HT-29 (cell line): Measurements from ENCODE around the gene CDH4. TPM values are rescaled to one million over a fixed set of nuclear protein-coding genes. Genes with fewer than 3 reads are reported as not detected.

ENCODE experiments used
- DNase-seq: peaks from one replicate; pipeline ENCODE4 v3.0.0-alpha.2; 2015; ENCODE audit warnings: low spot score
- total RNA-seq: library from RNA; depleted of rRNA; stranded (reverse); fragments of >200 nt; shearing (Covaris generic); gene quantifications from 2 replicates; pipeline ENCODE4 v1.2.3, GENCODE V29; 2014

CDH4 gene
- total RNA-seq, 1 experiment from 2014 or later, result not detected

GRCh38 chr20:61281286-61281795 lies 29.3 kb downstream of the CDH4 start:
- no peak for DNase-seq

- no peak for DNase-seq
Measured at GRCh38 chr20:61284752-61285151, 32.7 kb downstream of the CDH4 start.

- no peak for DNase-seq
Measured at GRCh38 chr20:61285152-61285645, 33.1 kb downstream of the CDH4 start.

DNA sequence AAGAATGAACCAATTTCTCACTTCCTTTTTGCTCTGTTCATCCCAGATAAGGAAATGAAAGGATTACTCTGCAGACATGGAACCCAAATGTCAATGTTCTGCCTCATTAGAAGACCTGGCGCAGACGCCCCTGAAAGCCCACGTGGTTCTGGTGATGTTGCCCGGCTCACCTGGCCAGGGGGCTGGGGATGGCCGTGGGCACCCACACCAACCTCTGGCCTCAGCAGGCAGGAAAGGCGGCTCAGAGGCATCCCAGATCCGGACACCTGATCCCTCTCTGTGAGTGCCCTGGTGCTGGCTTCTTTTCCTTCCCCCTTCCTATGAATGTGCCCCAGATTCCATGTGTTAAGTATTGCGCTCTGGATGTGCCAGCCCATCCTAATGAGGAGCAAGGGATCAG lies 33.6 kb downstream of the CDH4 start:
- no peak for DNase-seq

- no peak for DNase-seq
Measured at GRCh38 chr20:61287583-61288275, 35.7 kb downstream of the CDH4 start.

DNA sequence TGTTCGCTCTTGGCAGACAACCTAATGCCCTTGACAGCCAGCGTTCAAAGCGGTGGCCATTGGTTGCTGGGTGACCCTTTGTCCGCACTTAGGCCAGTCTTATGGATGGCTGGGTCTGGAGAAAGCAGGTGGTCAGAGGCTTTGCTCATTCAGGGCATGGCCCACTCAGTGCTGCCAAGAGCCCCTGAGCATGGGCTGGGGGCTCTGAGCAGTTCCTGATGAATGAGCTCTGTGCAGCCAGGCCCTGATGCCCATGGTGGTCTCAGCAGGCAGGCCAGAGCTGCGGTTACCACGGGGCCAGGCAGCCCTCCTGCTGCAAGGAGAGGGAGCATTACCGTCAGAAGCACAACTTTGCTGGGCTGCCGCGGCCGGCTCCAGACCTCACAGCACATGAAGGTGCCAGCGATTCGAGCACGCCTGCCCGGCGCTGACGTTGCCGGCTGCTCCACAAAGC lies 36.3 kb downstream of the CDH4 start:
- DNase-seq, result no peak

GRCh38 chr20:61289166-61289565 lies 37.1 kb downstream of the CDH4 start:
- no peak for DNase-seq

GRCh38 chr20:61290721-61291120 lies 38.7 kb downstream of the CDH4 start:
- DNase-seq, result no peak

- no peak for DNase-seq
Measured at GRCh38 chr20:61291166-61291829, 39.2 kb downstream of the CDH4 start.

DNA sequence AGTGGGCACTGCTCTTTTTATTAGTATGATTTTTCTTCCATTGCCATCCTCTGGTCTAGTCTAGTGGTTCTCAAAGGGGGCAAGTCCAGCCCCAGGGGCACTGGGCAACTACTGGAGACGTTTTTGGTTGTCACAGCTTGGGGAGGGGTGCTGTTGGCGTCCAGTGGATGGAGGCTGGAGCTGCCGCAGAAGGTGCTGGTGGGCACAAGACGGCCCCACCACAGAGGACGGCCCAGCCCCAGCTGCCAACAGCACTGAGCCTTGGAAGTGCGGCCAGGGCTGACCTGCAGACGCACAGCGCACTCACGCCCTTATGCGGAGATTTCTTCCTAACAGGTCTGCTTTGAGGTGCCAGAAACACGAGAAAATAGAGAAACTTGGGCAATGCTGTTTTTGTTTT lies 40.3 kb downstream of the CDH4 start:
- no peak for DNase-seq

- DNase-seq, result no peak
Measured at GRCh38 chr20:61292821-61293612, 41.0 kb downstream of the CDH4 start.

GRCh38 chr20:61293951-61294350 lies 41.9 kb downstream of the CDH4 start:
- no peak for DNase-seq

DNA sequence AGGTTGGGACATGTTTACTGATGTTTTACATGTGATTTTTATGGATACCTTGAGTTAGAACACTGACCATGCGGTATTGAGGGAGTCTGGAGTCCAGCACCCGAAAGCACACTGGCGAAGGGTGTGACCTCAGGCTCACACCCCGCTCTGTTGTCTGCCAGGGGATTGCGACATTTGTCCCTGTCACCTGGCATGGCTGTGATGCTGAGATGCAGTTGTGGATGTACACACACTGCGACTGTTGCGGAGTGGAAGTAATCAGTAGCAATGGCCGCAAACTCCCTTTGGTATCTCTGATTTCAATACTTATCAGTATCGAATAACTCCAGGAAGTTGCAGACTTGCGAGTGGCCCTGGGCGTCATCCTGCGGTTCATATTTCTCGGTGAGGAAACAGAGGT lies 43.2 kb downstream of the CDH4 start:
- no peak for DNase-seq

DNA sequence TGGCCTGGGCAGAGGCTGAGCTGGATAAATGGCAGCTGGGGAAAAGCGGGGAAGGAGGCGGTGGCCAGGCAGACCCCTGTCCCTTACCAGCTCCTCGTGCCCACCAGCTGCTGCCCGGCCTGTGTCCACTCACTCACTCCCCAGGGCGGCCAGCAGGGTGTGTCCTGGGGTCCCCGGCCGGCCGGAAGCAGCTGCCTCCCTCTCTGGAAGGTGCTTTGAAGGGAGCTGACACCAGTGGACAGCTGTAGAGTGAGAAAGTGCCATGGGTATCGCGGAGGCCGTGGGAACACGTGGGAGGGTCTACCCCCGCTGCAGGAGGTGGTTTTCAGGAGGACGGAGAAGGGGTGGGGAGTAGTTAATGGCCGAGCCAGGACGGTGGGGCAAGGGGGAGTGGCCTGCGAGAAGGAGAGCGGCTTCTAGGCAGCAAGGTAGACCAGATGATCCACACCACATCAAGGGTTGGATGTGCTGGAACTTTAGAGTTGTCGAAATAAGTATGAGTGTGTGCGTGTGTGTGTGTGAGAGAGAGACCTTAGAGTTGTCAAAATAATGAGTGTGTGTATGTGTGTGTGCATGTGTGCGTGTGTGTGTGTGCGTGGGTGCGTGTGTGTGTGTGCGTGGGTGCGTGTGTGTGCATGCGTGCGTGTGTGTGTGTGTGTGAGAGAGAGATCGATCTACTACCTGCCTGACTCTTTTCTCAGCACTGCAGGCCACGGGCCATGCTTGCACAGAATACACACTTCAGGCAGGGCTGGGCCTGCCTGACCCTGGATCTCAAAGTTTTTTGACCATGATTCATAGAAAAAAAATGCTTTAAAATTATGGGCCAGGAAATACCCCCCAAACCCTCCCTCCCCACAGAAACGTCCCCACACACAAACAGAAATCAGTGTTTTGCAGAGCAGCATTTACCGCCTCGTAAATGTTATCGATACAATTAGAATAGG lies 43.9 kb downstream of the CDH4 start:
- no peak for DNase-seq

GRCh38 chr20:61296629-61297019 lies 44.6 kb downstream of the CDH4 start:
- DNase-seq, result no peak

DNA sequence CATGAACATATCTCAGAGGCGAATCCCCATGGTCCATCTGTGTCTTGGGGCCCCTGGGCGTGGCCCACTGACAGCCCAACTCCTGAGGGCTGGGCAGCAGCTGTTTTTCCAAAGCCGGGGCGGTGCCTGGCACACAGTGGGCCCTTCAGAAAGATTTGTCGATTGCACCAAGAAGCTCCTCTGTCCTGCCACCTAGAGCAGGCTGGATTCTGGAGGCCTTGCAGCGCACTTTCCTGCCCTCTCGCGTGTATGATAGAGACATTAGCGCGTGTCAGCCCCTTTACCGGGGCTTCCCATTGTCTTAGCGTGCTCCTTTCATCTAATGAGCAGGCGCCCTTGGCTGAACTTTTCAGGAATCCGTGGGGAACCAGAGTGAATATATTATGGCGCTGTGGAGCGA lies 45.4 kb downstream of the CDH4 start:
- DNase-seq, result no peak

DNA sequence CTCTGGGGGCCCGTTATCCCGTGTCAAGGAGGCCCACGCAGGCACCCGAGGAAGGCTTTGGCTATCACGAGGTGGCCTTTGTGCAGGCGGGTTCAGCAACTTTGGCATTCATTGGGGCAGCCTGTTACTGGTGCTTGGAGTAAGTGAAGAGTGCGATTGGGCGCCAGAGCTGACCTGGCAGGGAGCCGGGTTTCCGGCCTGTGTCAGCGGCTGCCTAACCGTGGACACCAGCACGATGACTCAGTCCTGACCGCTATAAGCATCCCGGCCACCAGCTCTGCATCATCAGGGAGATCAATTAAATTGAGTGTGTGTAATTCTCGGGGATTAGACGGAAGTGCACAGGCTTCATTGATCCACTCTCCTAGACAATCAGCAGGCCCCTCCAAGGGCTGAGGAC lies 45.9 kb downstream of the CDH4 start:
- no peak for DNase-seq

DNA sequence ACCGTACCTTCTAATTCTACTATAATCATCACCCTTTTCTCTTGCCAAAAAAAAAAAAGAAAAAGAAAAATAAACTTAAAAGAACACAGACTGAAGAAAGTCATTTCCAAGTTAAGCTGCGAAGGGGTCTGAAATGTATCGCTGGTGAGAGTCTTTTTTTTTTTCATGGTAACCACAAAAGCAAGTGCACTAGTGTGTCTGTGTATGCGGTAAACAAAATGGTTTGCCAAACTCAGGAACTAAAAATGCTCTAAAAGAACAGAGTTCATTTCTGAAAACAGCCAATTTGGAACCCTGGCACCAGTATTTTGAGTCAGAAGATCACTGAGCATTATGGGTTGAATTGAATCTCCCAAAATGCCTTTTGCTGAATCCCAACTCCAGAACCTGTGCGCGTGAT lies 46.6 kb downstream of the CDH4 start:
- no peak for DNase-seq

DNA sequence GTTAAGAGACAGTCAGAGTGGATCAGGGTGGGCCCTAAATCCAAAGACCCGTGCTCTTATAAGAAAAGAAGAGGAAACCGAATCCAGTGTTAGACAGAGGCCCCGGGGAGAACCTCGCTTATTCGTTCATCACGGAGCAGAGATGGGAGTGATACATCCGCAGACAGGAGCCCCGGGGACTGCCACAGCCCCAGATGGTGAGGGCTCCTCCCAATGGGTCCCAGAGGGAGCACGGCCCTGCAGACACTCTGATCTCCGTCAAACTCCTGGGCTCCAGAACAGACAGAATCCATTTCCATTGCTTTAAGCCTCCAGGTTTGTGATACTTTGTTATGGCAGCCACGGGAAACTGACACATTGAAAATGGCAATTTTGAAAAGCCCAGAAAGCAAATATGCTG lies 47.0 kb downstream of the CDH4 start:
- DNase-seq, result no peak

GRCh38 chr20:61299618-61300017 lies 47.6 kb downstream of the CDH4 start:
- no peak for DNase-seq

DNA sequence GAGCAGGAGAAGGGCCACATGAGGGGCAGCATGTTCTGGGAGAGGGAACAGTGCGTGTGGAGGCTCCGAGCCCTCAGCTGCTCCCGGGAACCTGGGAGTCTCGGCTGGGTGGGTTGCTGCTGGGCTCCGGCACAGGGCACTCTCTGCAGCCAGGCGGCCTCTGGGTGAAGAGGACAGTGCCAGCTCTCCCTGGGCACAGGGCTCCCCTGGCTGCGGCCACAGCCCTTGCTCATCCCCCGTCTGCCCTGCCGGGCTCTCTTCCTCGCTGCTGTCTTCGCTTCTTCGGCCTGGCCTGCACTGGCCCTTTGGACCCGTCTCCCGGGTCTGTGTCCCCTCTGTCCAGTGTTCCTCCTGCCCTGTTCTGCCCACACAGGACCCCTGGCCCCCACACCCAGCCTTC lies 48.2 kb downstream of the CDH4 start:
- DNase-seq, result no peak
